WTC11 (cell line): ENCODE measurements around the gene UAP1. TPM values are rescaled to one million over a fixed set of nuclear protein-coding genes. Genes with fewer than 3 reads are reported as not detected.

Experiments
- ATAC-seq: fragments of 200-7000 bp; cut with Tn5 transposase; 2 replicates; pipeline ENCODE4 v1.10.0; 2021; ENCODE audit warnings: mild to moderate bottlenecking, moderate library complexity
- CTCF ChIA-PET: fragments of 300-600 bp; sonication (Branson Sonifier 250); formaldehyde crosslinking; loops from one replicate; lab custom pipeline; 2021; ENCODE audit warnings: antibody characterized with exemption; lab: Charles Lee
- POLR2A ChIA-PET: fragments of 350-600 bp; sonication (Branson Sonifier 250); formaldehyde crosslinking; loops from one replicate; lab custom pipeline; 2021; ENCODE audit warnings: antibody characterized with exemption; lab: Charles Lee
- DNase-seq: peaks from one replicate; pipeline ENCODE4 v3.0.0; 2021; ENCODE audit warnings: low spot score
- H3K27ac Mint-ChIP-seq: 2 replicates; pipeline ENCODE4 v1.8.0; 2021; ENCODE audit warnings: mixed read lengths
- H3K27me3 Mint-ChIP-seq: 2 replicates; pipeline ENCODE4 v1.8.0; 2021; ENCODE audit warnings: low read depth, mild to moderate bottlenecking, moderate library complexity, mixed read lengths
- H3K36me3 Mint-ChIP-seq: 2 replicates; pipeline ENCODE4 v1.8.0; 2021; ENCODE audit warnings: mixed read lengths
- H3K4me1 Mint-ChIP-seq: 2 replicates; pipeline ENCODE4 v1.8.0; 2022; ENCODE audit warnings: mixed read lengths
- H3K4me3 Mint-ChIP-seq: 2 replicates; pipeline ENCODE4 v1.8.0; 2021; ENCODE audit warnings: mild to moderate bottlenecking, moderate library complexity, mixed read lengths
- H3K9me3 Mint-ChIP-seq: 2 replicates; pipeline ENCODE4 v1.8.0; 2021; ENCODE audit warnings: mixed read lengths
- E2F1 ChIP-seq: sonication (generic); formaldehyde crosslinking; IDR thresholded peaks from 2 replicates; pipeline ENCODE4 v1.8.0; 2022; ENCODE audit warnings: mild to moderate bottlenecking, missing genetic modification reagents
- EMX1 ChIP-seq: fragments of 250-450 bp; sonication (Bioruptor Pico); IDR thresholded peaks from 2 replicates; pipeline ENCODE4 v1.8.0; 2021; ENCODE audit warnings: mild to moderate bottlenecking
- ESRRA ChIP-seq: sonication (generic); formaldehyde crosslinking; IDR thresholded peaks from 2 replicates; pipeline ENCODE4 v1.8.1; 2022; ENCODE audit warnings: mild to moderate bottlenecking, missing genetic modification reagents, borderline replicate concordance
- FOXK1 ChIP-seq: sonication (generic); formaldehyde crosslinking; IDR thresholded peaks from 2 replicates; pipeline ENCODE4 v1.8.0; 2022; ENCODE audit warnings: mild to moderate bottlenecking, moderate library complexity, missing genetic modification reagents
- FOXP1 ChIP-seq: sonication (generic); formaldehyde crosslinking; IDR thresholded peaks from 2 replicates; pipeline ENCODE4 v1.8.0; 2022; ENCODE audit warnings: missing genetic modification reagents, mild to moderate bottlenecking, moderate library complexity, borderline replicate concordance
- GABPB1 ChIP-seq: sonication (generic); formaldehyde crosslinking; IDR thresholded peaks from 2 replicates; pipeline ENCODE4 v1.8.1; 2023; ENCODE audit warnings: mild to moderate bottlenecking, missing genetic modification reagents
- GTF2I ChIP-seq: fragments of 250-450 bp; sonication (Bioruptor Pico); conservative IDR thresholded peaks from 2 replicates; pipeline ENCODE4 v1.4.0; 2021; ENCODE audit warnings: mild to moderate bottlenecking
- HMGA2 ChIP-seq: fragments of 250-450 bp; sonication (Bioruptor Pico); IDR thresholded peaks from 2 replicates; pipeline ENCODE4 v1.4.0; 2021; ENCODE audit warnings: mild to moderate bottlenecking, moderate library complexity
- IRF2 ChIP-seq: sonication (generic); formaldehyde crosslinking; IDR thresholded peaks from 2 replicates; pipeline ENCODE4 v1.8.0; 2022; ENCODE audit warnings: low read depth, missing genetic modification reagents, borderline replicate concordance
- JAZF1 ChIP-seq: fragments of 250-450 bp; sonication (Bioruptor Pico); IDR thresholded peaks from 2 replicates; pipeline ENCODE4 v1.9.0; 2021; ENCODE audit warnings: moderate library complexity, mild to moderate bottlenecking, inconsistent platforms
- NFATC4 ChIP-seq: fragments of 250-450 bp; sonication (Bioruptor Pico); IDR thresholded peaks from 2 replicates; pipeline ENCODE4 v1.9.0; 2021; ENCODE audit warnings: mild to moderate bottlenecking
- OVOL2 ChIP-seq: fragments of 250-450 bp; sonication (Bioruptor Pico); IDR thresholded peaks from 2 replicates; pipeline ENCODE4 v1.9.0; 2021; ENCODE audit warnings: mild to moderate bottlenecking, borderline replicate concordance
- PREB ChIP-seq: sonication (generic); formaldehyde crosslinking; IDR thresholded peaks from 2 replicates; pipeline ENCODE4 v1.8.1; 2022; ENCODE audit warnings: mild to moderate bottlenecking, missing genetic modification reagents, moderate library complexity, borderline replicate concordance
- PRRX2 ChIP-seq: fragments of 250-450 bp; sonication (Bioruptor Pico); IDR thresholded peaks from 2 replicates; pipeline ENCODE4 v1.8.0; 2021; ENCODE audit warnings: mild to moderate bottlenecking
- SOX15 ChIP-seq: fragments of 250-450 bp; sonication (Bioruptor Pico); IDR thresholded peaks from 2 replicates; pipeline ENCODE4 v1.9.0; 2021; ENCODE audit warnings: mild to moderate bottlenecking
- TEAD1 ChIP-seq: sonication (generic); formaldehyde crosslinking; IDR thresholded peaks from 2 replicates; pipeline ENCODE4 v1.8.0; 2022; ENCODE audit warnings: mild to moderate bottlenecking, missing genetic modification reagents
- ZNF219 ChIP-seq: sonication (generic); formaldehyde crosslinking; IDR thresholded peaks from 2 replicates; pipeline ENCODE4 v1.8.0; 2023; ENCODE audit warnings: missing genetic modification reagents, mild to moderate bottlenecking, borderline replicate concordance
- ZNF396 ChIP-seq: fragments of 250-450 bp; sonication (Bioruptor Pico); IDR thresholded peaks from 2 replicates; pipeline ENCODE4 v1.8.0; 2021; ENCODE audit warnings: mild to moderate bottlenecking, moderate library complexity, borderline replicate concordance
- ZNF423 ChIP-seq: fragments of 250-450 bp; sonication (Bioruptor Pico); IDR thresholded peaks from 2 replicates; pipeline ENCODE4 v2.1.2; 2022; ENCODE audit warnings: mild to moderate bottlenecking, moderate library complexity
- ZNF532 ChIP-seq: fragments of 250-450 bp; sonication (Bioruptor Pico); IDR thresholded peaks from 2 replicates; pipeline ENCODE4 v1.9.0; 2021; ENCODE audit warnings: mild to moderate bottlenecking, borderline replicate concordance
- total RNA-seq: library from RNA; stranded (reverse); gene quantifications from 3 replicates; pipeline ENCODE4 v1.2.3, GENCODE V29; 2021
- TF ChIP-seq, protein P1 (sequence below): fragments of 250-450 bp; sonication (Bioruptor Pico); IDR thresholded peaks from 2 replicates; pipeline ENCODE4 v1.9.0; 2021; ENCODE audit warnings: moderate library complexity, mild to moderate bottlenecking, inconsistent platforms, borderline replicate concordance
- TF ChIP-seq, protein P2 (sequence below): sonication (generic); formaldehyde crosslinking; IDR thresholded peaks from 2 replicates; pipeline ENCODE4 v1.8.0; 2022; ENCODE audit warnings: mild to moderate bottlenecking, missing genetic modification reagents

UAP1 gene
- total RNA-seq, 1 experiment from 2014 or later, result 31.1 TPM

- Mint-ChIP-seq H3K27me3 (no peaks in the 10 kb centered on the region), H3K27ac (peak overlapping the region; percentile 60; the same call in 1 of the 2 replicates), H3K36me3 (no peaks in the 10 kb centered on the region), H3K9me3 (no peaks in the 10 kb centered on the region), H3K4me1 (peaks cover 21% of the 10 kb centered on the region), H3K4me3 (no peak overlapping the region)
- DNase-seq (no peak), ATAC-seq (peak; percentile 16; the same call in 1 of the 2 replicates)
- POLR2A ChIA-PET, result no interaction called here
- CTCF ChIA-PET, result interaction anchor here (0.5 to 1.1 kb wide), 5 partner anchors 11 to 596 kb away, joined by 3 to 5 read pairs (median 3); no protein-coding TSS in a partner anchor
- TF ChIP-seq EMX1 (CRISPR knock-in tag) (no peak), PRRX2 (no peak), PREB (CRISPR knock-in tag) (no peak), ZNF423 (CRISPR knock-in tag) (no peak), TEAD1 (CRISPR knock-in tag) (no peak), SOX15 (CRISPR knock-in tag) (no peak), GTF2I (CRISPR knock-in tag) (no peak)
These were observed 71.2 kb downstream of the UAP1 start for GRCh38 chr1:162632698-162633080.

GRCh38 chr1:162633081-162633762, 71.7 kb downstream of the UAP1 start:
- Mint-ChIP-seq H3K4me3 (no peak overlapping the region), H3K4me1 (peaks cover 21% of the 10 kb centered on the region), H3K36me3 (no peaks in the 10 kb centered on the region), H3K9me3 (no peaks in the 10 kb centered on the region), H3K27me3 (no peaks in the 10 kb centered on the region), H3K27ac (peak overlapping the region; percentile 60; the same call in 1 of the 2 replicates)
- CTCF ChIA-PET, result interaction anchor here (0.5 to 0.9 kb wide), 4 partner anchors 10 to 596 kb away, joined by 3 to 5 read pairs (median 4); no protein-coding TSS in a partner anchor
- no peak for TF ChIP-seq SOX15 (CRISPR knock-in tag)
- no peak for TF ChIP-seq PREB (CRISPR knock-in tag)
- no peak for TF ChIP-seq HMGA2 (CRISPR knock-in tag)
- TF ChIP-seq, protein P1, sequence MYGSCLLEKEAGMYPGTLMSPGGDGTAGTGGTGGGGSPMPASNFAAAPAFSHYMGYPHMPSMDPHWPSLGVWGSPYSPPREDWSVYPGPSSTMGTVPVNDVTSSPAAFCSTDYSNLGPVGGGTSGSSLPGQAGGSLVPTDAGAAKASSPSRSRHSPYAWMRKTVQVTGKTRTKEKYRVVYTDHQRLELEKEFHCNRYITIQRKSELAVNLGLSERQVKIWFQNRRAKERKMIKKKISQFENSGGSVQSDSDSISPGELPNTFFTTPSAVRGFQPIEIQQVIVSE, result no peak
- TF ChIP-seq GABPB1, result no peak
- TF ChIP-seq JAZF1, result no peak
- TF ChIP-seq ZNF219, result no peak
- DNase-seq (no peak), ATAC-seq (peak; percentile 18; the same call in 1 of the 2 replicates)
- POLR2A ChIA-PET, result no interaction called here

GRCh38 chr1:162635418-162635817, 73.9 kb downstream of the UAP1 start:
- H3K9me3 Mint-ChIP-seq, result no peaks in the 10 kb centered on the region
- H3K36me3 Mint-ChIP-seq, result no peaks in the 10 kb centered on the region
- no peaks in the 10 kb centered on the region for H3K27me3 Mint-ChIP-seq
- no peak overlapping the region for H3K27ac Mint-ChIP-seq
- no peak for DNase-seq
- H3K4me3 Mint-ChIP-seq, result no peak overlapping the region
- H3K4me1 Mint-ChIP-seq, result peaks cover 21% of the 10 kb centered on the region
- POLR2A ChIA-PET, result no interaction called here
- ATAC-seq, result no peak
- CTCF ChIA-PET, result no interaction called here
- no peak for TF ChIP-seq IRF2 (CRISPR knock-in tag)
- no peak for TF ChIP-seq NFATC4 (CRISPR knock-in tag)
- TF ChIP-seq FOXK1 (CRISPR knock-in tag), result no peak
- no peak for TF ChIP-seq OVOL2 (CRISPR knock-in tag)
- no peak for TF ChIP-seq ESRRA
- no peak for TF ChIP-seq E2F1 (CRISPR knock-in tag)
- no peak for TF ChIP-seq JAZF1
- TF ChIP-seq, protein P2, sequence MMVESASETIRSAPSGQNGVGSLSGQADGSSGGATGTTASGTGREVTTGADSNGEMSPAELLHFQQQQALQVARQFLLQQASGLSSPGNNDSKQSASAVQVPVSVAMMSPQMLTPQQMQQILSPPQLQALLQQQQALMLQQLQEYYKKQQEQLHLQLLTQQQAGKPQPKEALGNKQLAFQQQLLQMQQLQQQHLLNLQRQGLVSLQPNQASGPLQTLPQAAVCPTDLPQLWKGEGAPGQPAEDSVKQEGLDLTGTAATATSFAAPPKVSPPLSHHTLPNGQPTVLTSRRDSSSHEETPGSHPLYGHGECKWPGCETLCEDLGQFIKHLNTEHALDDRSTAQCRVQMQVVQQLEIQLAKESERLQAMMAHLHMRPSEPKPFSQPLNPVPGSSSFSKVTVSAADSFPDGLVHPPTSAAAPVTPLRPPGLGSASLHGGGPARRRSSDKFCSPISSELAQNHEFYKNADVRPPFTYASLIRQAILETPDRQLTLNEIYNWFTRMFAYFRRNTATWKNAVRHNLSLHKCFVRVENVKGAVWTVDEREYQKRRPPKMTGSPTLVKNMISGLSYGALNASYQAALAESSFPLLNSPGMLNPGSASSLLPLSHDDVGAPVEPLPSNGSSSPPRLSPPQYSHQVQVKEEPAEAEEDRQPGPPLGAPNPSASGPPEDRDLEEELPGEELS (CRISPR knock-in tag), result no peak
- TF ChIP-seq ZNF396, result no peak
- no peak for TF ChIP-seq ZNF532 (CRISPR knock-in tag)
- TF ChIP-seq FOXP1 (CRISPR knock-in tag), result no peak
